ENCODE measurements around the gene GAB1. TPM values are rescaled to one million over a fixed set of nuclear protein-coding genes. Genes with fewer than 3 reads are reported as not detected.

Gene GAB1
- total RNA-seq, 1 donor from 2014 or later = 33.2 TPM

DNA sequence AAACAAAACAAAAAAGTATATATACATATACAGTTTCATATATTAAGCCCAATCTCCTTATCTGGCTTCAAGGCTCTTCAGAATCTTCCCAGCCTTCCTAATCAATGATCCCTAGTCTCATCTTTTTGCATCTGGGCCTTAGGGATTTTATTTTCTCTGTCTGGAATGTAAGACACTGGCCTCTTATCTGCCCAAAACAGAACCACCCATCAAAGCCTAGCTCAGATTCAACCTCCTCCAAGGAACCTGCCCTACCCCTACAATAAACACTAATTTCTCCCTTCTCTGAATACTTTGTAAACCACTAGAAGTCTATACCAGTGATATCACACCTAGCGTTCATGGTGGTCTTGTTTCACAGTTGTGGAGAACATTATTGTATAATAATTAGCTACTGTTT lies 23.2 kb upstream of the GAB1 start:
- H3K4me3 Mint-ChIP-seq (ENCODE audit: unreplicated experiment) = no peak overlapping the region
- TF ChIP-seq, protein P1, sequence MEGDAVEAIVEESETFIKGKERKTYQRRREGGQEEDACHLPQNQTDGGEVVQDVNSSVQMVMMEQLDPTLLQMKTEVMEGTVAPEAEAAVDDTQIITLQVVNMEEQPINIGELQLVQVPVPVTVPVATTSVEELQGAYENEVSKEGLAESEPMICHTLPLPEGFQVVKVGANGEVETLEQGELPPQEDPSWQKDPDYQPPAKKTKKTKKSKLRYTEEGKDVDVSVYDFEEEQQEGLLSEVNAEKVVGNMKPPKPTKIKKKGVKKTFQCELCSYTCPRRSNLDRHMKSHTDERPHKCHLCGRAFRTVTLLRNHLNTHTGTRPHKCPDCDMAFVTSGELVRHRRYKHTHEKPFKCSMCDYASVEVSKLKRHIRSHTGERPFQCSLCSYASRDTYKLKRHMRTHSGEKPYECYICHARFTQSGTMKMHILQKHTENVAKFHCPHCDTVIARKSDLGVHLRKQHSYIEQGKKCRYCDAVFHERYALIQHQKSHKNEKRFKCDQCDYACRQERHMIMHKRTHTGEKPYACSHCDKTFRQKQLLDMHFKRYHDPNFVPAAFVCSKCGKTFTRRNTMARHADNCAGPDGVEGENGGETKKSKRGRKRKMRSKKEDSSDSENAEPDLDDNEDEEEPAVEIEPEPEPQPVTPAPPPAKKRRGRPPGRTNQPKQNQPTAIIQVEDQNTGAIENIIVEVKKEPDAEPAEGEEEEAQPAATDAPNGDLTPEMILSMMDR (IDR thresholded peaks at IDR 0.05) = no peak
- H3K4me1 Mint-ChIP-seq (ENCODE audit: low read depth) = peaks cover 5% of the 10 kb centered on the region
- H3K27me3 Mint-ChIP-seq (ENCODE audit: low read depth) = no peaks in the 10 kb centered on the region
- no peaks in the 10 kb centered on the region for H3K36me3 Mint-ChIP-seq (ENCODE audit: low read depth)
- H3K9me3 Mint-ChIP-seq (ENCODE audit: low read depth) = no peaks in the 10 kb centered on the region
- H3K27ac Mint-ChIP-seq (ENCODE audit: unreplicated experiment) = no peak overlapping the region
- DNase-seq (ENCODE audit: low spot score) = no peak

DNA sequence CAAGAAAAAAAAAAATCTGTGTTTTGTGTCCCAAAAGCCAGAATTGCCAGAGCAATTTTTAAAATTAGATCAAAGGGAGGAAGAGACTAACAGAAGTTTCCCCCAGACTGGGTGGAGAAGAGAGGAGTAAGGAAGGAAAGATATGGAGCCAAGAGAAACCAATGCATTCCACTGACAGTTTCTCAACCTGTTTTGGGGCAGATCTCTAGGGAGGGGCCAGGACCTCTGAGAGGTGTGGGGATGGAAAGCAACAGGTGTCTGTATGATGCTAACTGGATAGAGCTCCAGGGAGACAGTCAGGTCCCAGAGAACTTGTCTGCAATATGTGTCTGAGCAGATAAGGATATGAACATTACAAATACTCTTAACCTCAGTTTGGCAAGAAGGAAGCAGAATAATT lies 22.7 kb upstream of the GAB1 start:
- no peaks in the 10 kb centered on the region for H3K27me3 Mint-ChIP-seq (ENCODE audit: low read depth)
- no peak overlapping the region for H3K4me3 Mint-ChIP-seq (ENCODE audit: unreplicated experiment)
- H3K36me3 Mint-ChIP-seq (ENCODE audit: low read depth) = no peaks in the 10 kb centered on the region
- no peak overlapping the region for H3K27ac Mint-ChIP-seq (ENCODE audit: unreplicated experiment)
- TF ChIP-seq, protein P1 (IDR thresholded peaks at IDR 0.05) = no peak
- DNase-seq (ENCODE audit: low spot score) = no peak
- H3K4me1 Mint-ChIP-seq (ENCODE audit: low read depth) = peaks cover 5% of the 10 kb centered on the region
- no peaks in the 10 kb centered on the region for H3K9me3 Mint-ChIP-seq (ENCODE audit: low read depth)

DNA sequence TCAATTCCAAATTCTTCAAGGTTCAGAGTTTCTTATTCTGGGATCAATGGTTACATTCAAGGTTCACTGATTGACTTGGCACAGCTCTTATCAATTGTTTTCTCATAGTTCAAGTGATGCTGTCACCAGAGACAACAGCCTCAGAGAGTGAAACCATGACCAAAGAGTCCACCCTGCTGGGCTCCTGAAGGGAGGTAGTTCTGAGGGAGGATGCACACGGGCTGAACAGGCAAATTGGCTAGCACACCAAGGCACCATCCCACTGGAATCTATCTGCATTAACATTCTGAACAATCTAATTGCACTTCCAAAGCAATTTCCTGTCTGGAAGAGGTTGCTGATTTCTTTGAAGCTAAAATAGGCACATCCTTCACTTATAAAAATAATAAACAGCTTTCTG lies 16.6 kb upstream of the GAB1 start:
- TF ChIP-seq, protein P1 (IDR thresholded peaks at IDR 0.05) = no peak
- Mint-ChIP-seq H3K27me3 (ENCODE audit: low read depth) (no peaks in the 10 kb centered on the region), H3K9me3 (ENCODE audit: low read depth) (no peaks in the 10 kb centered on the region), H3K36me3 (ENCODE audit: low read depth) (no peaks in the 10 kb centered on the region), H3K27ac (ENCODE audit: unreplicated experiment) (no peak overlapping the region), H3K4me1 (ENCODE audit: low read depth) (no peaks in the 10 kb centered on the region), H3K4me3 (ENCODE audit: unreplicated experiment) (no peak overlapping the region)
- no peak for DNase-seq (ENCODE audit: low spot score)

DNA sequence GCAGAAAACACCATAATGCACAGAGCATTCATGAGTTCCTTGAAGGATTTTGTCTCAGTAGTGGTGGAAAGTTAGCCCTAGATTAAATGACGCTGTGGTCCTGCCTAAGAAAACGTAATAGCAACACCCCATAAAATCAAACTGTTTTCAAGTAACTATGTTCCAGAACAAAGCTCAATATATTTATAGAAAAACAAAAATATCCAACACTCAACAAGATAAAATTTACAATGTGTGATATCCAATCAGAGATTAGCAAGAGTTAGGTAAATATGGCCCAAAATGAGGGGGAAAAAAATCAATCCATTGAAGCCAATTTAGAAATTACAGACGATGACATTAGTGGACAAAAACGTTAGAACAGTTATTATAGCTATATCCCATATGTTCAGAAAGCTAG lies 9.9 kb upstream of the GAB1 start:
- Mint-ChIP-seq H3K9me3 (ENCODE audit: low read depth) (no peaks in the 10 kb centered on the region), H3K36me3 (ENCODE audit: low read depth) (no peaks in the 10 kb centered on the region), H3K27ac (ENCODE audit: unreplicated experiment) (no peak overlapping the region), H3K4me1 (ENCODE audit: low read depth) (no peaks in the 10 kb centered on the region), H3K4me3 (ENCODE audit: unreplicated experiment) (no peak overlapping the region), H3K27me3 (ENCODE audit: low read depth) (no peaks in the 10 kb centered on the region)
- TF ChIP-seq, protein P1 (IDR thresholded peaks at IDR 0.05) = no peak
- DNase-seq (ENCODE audit: low spot score) = no peak

DNA sequence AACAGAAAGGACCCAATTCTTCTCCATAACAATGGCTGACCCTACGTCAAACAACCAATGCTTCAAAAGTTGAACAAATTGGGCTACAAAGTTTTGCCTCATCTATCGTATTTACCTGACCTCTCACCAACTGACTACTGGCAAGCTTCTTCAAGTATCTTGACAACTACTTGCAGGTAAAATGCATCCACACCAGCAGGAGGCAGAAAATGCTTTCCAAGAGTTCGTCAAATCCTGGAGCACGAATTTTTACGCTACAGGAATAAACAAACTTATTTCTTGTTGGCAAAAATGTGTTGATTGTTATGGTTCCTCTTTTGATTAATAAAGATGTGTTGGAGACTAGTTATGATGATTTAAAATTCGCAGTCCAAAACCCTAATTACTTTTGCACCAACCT lies 6.7 kb upstream of the GAB1 start:
- TF ChIP-seq, protein P1 (IDR thresholded peaks at IDR 0.05) = no peak
- Mint-ChIP-seq H3K36me3 (ENCODE audit: low read depth) (no peaks in the 10 kb centered on the region), H3K4me1 (ENCODE audit: low read depth) (no peaks in the 10 kb centered on the region), H3K27me3 (ENCODE audit: low read depth) (no peaks in the 10 kb centered on the region), H3K9me3 (ENCODE audit: low read depth) (no peaks in the 10 kb centered on the region), H3K4me3 (ENCODE audit: unreplicated experiment) (no peak overlapping the region), H3K27ac (ENCODE audit: unreplicated experiment) (no peak overlapping the region)
- no peak for DNase-seq (ENCODE audit: low spot score)
